Measurements from ENCODE around the gene ACSM3. TPM values are rescaled to one million over a fixed set of nuclear protein-coding genes. Genes with fewer than 3 reads are reported as not detected.
A peak's percentile ranks its signal among the peaks of the same experiment; 100 is the strongest.

ACSM3 gene
- total and polyA plus RNA-seq, 9 of the 15 experiments (the other 6 are each of a cell fraction or from before 2014, with no cell fraction given): 112 to 420 (median 182) TPM

DNA sequence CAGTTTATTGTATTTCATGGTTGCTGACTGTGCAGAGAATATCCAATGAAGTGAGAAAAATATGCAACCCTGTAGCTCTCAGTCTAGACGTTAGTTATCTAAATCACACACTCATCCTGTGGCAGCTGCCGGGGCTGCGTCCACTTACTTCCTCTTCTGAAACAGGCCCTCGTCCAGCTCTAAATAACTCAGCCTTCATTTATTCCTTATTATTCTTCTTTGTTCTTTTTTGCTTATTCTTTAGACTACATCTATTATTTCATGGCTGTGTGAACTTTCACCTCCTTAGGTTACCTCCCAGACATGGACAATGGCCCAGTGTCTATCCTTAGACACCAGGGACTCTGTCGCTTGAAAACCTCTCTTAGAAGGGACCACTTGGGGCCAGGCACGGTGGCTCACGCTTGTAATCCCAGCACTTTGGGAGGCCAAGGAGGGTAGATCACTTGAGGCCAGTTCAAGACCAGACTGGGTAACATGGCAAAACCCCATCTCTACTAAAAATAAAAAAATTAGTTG is 18.8 kb upstream of the ACSM3 start (continued):
- TF ChIP-seq ATF4 (CRISPR knock-in tag; IDR thresholded peaks at IDR 0.05) (no peak), TEAD4 (IDR thresholded peaks at IDR 0.05; ENCODE audit: low read length) (peak; percentile 90), TEAD4 (CRISPR knock-in tag; IDR thresholded peaks at IDR 0.05; ENCODE audit: borderline replicate concordance) (no peak), RBM22 (IDR thresholded peaks at IDR 0.05; ENCODE audit: low read depth, low read length, poor library complexity, severe bottlenecking) (no peak), SRSF3 (IDR thresholded peaks at IDR 0.05; ENCODE audit: insufficient read depth, low read length) (no peak), SIRT6 (IDR thresholded peaks at IDR 0.05; ENCODE audit: low read depth, low read length) (no peak), SRSF9 (IDR thresholded peaks at IDR 0.05; ENCODE audit: borderline replicate concordance, low read depth, low read length) (no peak), POLR2AphosphoS5 (IDR thresholded peaks at IDR 0.05; ENCODE audit: control insufficient read depth, insufficient read depth, low read depth, low read length) (0 out of 2 replicates have a peak, but pooled peaks have one; percentile 59), KLF16 (IDR thresholded peaks at IDR 0.05) (peak; percentile 88), MCM7 (IDR thresholded peaks at IDR 0.05) (no peak), SMARCB1 (IDR thresholded peaks at IDR 0.05; ENCODE audit: insufficient read length, low read depth) (no peak), TCF7L2 (IDR thresholded peaks at IDR 0.05; ENCODE audit: low read depth, low read length) (no peak), CBX3 (IDR thresholded peaks at IDR 0.05; ENCODE audit: borderline replicate concordance in 1 of 2, low read length in 2 of 2) (0 out of 3 replicates have a peak, but pooled peaks of 1 of the 2 experiments have one; percentile 20), NR4A1 (CRISPR knock-in tag; IDR thresholded peaks at IDR 0.05) (no peak), NR4A1 (tag; IDR thresholded peaks at IDR 0.05) (peak; percentile 63; the same call in 1 of the 2 replicates), ZNF41 (CRISPR knock-in tag; conservative IDR thresholded peaks at IDR 0.05) (no peak)
- TF ChIP-seq, protein P1, sequence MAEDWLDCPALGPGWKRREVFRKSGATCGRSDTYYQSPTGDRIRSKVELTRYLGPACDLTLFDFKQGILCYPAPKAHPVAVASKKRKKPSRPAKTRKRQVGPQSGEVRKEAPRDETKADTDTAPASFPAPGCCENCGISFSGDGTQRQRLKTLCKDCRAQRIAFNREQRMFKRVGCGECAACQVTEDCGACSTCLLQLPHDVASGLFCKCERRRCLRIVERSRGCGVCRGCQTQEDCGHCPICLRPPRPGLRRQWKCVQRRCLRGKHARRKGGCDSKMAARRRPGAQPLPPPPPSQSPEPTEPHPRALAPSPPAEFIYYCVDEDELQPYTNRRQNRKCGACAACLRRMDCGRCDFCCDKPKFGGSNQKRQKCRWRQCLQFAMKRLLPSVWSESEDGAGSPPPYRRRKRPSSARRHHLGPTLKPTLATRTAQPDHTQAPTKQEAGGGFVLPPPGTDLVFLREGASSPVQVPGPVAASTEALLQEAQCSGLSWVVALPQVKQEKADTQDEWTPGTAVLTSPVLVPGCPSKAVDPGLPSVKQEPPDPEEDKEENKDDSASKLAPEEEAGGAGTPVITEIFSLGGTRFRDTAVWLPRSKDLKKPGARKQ (CRISPR knock-in tag; IDR thresholded peaks at IDR 0.05): no peak
- TF ChIP-seq, protein P2, sequence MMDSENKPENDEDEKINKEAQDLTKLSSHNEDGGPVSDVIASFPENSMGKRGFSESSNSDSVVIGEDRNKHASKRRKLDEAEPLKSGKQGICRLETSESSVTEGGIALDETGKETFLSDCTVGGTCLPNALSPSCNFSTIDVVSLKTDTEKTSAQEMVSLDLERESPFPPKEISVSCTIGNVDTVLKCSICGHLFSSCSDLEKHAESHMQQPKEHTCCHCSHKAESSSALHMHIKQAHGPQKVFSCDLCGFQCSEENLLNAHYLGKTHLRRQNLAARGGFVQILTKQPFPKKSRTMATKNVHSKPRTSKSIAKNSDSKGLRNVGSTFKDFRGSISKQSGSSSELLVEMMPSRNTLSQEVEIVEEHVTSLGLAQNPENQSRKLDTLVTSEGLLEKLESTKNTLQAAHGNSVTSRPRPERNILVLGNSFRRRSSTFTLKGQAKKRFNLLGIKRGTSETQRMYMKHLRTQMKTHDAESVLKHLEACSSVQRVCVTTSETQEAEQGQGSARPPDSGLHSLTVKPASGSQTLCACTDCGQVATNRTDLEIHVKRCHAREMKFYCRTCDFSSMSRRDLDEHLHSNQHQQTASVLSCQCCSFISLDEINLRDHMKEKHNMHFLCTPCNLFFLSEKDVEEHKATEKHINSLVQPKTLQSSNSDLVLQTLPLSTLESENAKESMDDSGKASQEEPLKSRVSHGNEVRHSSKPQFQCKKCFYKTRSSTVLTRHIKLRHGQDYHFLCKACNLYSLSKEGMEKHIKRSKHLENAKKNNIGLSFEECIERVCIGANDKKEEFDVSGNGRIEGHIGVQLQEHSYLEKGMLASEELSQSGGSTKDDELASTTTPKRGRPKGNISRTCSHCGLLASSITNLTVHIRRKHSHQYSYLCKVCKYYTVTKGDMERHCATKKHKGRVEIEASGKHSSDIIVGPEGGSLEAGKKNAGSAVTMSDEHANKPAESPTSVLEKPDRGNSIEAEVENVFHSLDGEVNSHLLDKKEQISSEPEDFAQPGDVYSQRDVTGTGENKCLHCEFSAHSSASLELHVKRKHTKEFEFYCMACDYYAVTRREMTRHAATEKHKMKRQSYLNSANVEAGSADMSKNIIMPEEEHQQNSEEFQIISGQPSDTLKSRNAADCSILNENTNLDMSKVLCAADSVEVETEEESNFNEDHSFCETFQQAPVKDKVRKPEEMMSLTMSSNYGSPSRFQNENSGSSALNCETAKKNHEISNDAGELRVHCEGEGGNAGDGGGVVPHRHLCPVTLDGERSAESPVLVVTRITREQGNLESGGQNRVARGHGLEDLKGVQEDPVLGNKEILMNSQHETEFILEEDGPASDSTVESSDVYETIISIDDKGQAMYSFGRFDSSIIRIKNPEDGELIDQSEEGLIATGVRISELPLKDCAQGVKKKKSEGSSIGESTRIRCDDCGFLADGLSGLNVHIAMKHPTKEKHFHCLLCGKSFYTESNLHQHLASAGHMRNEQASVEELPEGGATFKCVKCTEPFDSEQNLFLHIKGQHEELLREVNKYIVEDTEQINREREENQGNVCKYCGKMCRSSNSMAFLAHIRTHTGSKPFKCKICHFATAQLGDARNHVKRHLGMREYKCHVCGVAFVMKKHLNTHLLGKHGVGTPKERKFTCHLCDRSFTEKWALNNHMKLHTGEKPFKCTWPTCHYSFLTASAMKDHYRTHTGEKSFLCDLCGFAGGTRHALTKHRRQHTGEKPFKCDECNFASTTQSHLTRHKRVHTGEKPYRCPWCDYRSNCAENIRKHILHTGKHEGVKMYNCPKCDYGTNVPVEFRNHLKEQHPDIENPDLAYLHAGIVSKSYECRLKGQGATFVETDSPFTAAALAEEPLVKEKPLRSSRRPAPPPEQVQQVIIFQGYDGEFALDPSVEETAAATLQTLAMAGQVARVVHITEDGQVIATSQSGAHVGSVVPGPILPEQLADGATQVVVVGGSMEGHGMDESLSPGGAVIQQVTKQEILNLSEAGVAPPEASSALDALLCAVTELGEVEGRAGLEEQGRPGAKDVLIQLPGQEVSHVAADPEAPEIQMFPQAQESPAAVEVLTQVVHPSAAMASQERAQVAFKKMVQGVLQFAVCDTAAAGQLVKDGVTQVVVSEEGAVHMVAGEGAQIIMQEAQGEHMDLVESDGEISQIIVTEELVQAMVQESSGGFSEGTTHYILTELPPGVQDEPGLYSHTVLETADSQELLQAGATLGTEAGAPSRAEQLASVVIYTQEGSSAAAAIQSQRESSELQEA (IDR thresholded peaks at IDR 0.05; ENCODE audit: low read depth): no peak

Data from K562 (cell line).